Adrenal gland (tissue), 12 donors: ENCODE measurements around the gene CRYBA4. TPM values are rescaled to one million over a fixed set of nuclear protein-coding genes. Genes with fewer than 3 reads are reported as not detected.

Source experiments
- DNase-seq, 7 donors: peaks; one replicate each; pipeline ENCODE4 v3.0.0-alpha.2; 2019 to 2020
- H3K27ac ChIP-seq, 5 donors: fragments of 200-600 bp; sonication (generic) in 4 of 5; 1 replicate in 3 of 5; 2 replicates in 2 of 5; pipeline versions ENCODE4 v1.5.1 to v1.8.0; 2016 to 2020; ENCODE audit warnings: mild to moderate bottlenecking in 1 of 5
- H3K27me3 ChIP-seq: fragments of 200-600 bp; 2 replicates; pipeline ENCODE4 v1.8.0; 2021
- H3K36me3 ChIP-seq, 2 donors: fragments of 200-600 bp; replicated peaks in 1 of 2; 1 replicate in 1 of 2; 2 replicates in 1 of 2; pipeline versions ENCODE4 v1.5.1 to v1.8.0; 2018 to 2022
- H3K4me1 ChIP-seq, 2 donors: fragments of 200-600 bp; replicated peaks in 1 of 2; 1 replicate in 1 of 2; 2 replicates in 1 of 2; pipeline versions ENCODE4 v1.5.1 to v1.8.0; 2018 to 2021
- H3K4me3 ChIP-seq, 4 donors: fragments of 200-600 bp; sonication (generic) in 3 of 4; one replicate each; pipeline ENCODE4 v1.5.1; 2016 to 2018
- H3K9me3 ChIP-seq, 3 donors: fragments of 200-600 bp; sonication (generic) in 1 of 3; replicated peaks in 1 of 3; 1 replicate in 2 of 3; 2 replicates in 1 of 3; pipeline versions ENCODE4 v1.5.1 to v1.8.0; 2016 to 2021
- CTCF ChIP-seq, 6 experiments: fragments of 450-650 bp in 4 of 6; fragments of 200-600 bp in 2 of 6; sonication (generic) in 1 of 6; IDR thresholded peaks; 1 replicate in 5 of 6; 2 replicates in 1 of 6; pipeline versions ENCODE4 v1.5.1 to v1.8.0; 2016 to 2021; ENCODE audit warnings: antibody characterized with exemption in 6 of 6, mild to moderate bottlenecking in 2 of 6, moderate library complexity in 1 of 6
- POLR2A ChIP-seq, 2 donors: fragments of 450-650 bp; IDR thresholded peaks; one replicate each; pipeline ENCODE4 v1.6.1; 2017; ENCODE audit warnings: antibody characterized with exemption in 2 of 2, mild to moderate bottlenecking in 2 of 2, moderate library complexity in 1 of 2
- WGBS, 4 donors: extraction: QIAGEN DNeasy Blood & Tissue Kit in 2 of 4; methylation state at CpG; one replicate each; pipeline versions ENCODE4 v1.1.5 to v1.1.7; 2013 to 2017; 5-methylcytosine and 5-hydroxymethylcytosine counted together
- intact Hi-C, 2 donors: fragments of 100-400 bp; cut with DNase I; formaldehyde crosslinking; loops; one replicate each; pipeline versions ENCODE4 v1.14.1 to v1.15.0; 2022 to 2023
- polyA plus RNA-seq, 3 donors: library from polyadenylated mRNA; stranded (reverse); fragments of 200-250 nt in 2 of 3; fragments of 350-450 nt in 1 of 3; fragmentation: Illumina TruSeq in 1 of 3; extraction: RNeasy Lipid Tissue Mini Kit (QIAGEN cat#74804) in 1 of 3; gene quantifications; one replicate each; pipeline ENCODE4 v1.2.3, GENCODE V29; 2013 to 2014
- total RNA-seq, 9 donors: library from RNA; depleted of rRNA in 4 of 9; stranded (reverse); fragments of >200 nt in 4 of 9; fragments of 120-200 nt in 1 of 9; fragmentation: NEBNext Ultra II Directional in 1 of 9; extraction: Animal tissue kit (Norgen Biotek cat#: 25700) in 1 of 9; gene quantifications; one replicate each; pipeline versions ENCODE4 v1.1.0 to v1.2.4, GENCODE V29; 2013 to 2023
- donor health status: healthy with polysubstance abuse.
- donor health status: Bipolar disorder and iron deficiency.
- donor health status: DM: yes; HTN: yes; CAD: no.
- donor health status: DM: no; HTN: no; CAD: no.
- donor health status: DM: no; HTN: no; CAD: no.
- donor health status: DM: yes; HTN: yes; CAD: no.

CRYBA4 gene
- total and polyA plus RNA-seq, 12 donors: not detected

- WGBS, 4 donors: 62 to 74% (median 71%) methylated on average over 2 of the region's 2 CpGs
- no peak for DNase-seq
- H3K36me3 ChIP-seq: no peaks in the 10 kb centered on the region
- H3K9me3 ChIP-seq: no peaks in the 10 kb centered on the region
- no peak overlapping the region for H3K4me3 ChIP-seq
- TF ChIP-seq POLR2A (IDR thresholded peaks at IDR 0.05) (no peak), CTCF (IDR thresholded peaks at IDR 0.05) (no peak)
- H3K4me1 ChIP-seq: no peaks in the 10 kb centered on the region
- H3K27ac ChIP-seq: no peak overlapping the region
- intact Hi-C loops: no loop called here
- H3K27me3 ChIP-seq: peaks cover 9% of the 10 kb centered on the region
Measured at GRCh38 chr22:26616650-26617049, 5.1 kb upstream of the CRYBA4 start.

DNA sequence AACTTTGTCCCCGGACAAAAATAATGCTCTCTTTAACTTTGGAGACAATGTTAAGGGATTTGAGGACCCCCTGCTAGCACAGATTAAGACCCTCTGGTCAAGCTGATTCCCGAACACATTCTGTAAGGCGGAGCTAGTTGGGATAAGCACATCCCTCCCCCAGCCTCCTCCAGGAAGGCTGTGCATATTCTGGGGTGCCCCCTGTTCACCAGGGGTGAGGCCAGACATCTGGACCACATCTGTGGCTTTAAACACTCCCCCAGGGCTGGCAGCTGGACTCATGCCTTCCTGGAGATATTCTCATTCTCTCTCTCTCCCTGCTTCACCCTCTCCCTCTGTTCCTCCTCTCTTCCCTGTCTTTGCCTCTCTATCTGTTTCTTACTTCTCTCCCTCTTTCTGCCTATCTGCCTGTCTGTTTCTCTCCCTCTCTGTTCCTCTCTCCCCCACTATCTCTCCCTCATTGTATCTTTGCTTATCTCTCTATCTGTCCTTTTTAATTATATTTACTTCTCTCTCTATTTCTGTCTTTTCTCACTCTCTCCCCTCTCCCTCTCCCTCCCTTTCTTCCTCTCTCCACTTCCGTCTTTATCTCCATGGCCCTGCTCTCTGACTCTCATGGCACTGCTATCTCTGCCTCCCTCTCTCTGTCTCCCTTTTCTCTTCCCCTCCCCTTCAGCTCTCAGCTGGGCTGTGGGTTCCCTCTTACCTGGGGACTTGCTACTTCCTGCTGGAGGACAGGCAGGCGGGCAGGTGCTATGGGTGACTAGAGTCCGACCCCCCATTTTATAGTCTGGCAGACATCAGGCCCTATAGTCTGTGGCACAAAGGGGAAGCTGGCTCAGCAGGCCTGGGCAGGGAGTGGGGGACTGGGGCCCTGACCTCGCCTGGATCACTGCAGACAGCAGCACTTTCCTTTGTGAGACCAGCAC is 4.2 kb upstream of the CRYBA4 start, which contains the start of gene CRYBB1:
Gene CRYBB1, minus strand, starts transcription at position 757 of the 929 bp plus-strand sequence. CDS start 1,708 bp downstream, outside the sequence.
- DNase-seq: peak in 5 of 7 donors; percentile 24 to 50 (median 32)
- H3K4me3 ChIP-seq: no peak within 1 kb of the TSS
- peak within 1 kb of the TSS in 3 of 5 donors; percentile 2 to 69 (median 39) for H3K27ac ChIP-seq
- H3K4me1 ChIP-seq: no peaks in the 10 kb centered on the region
- TF ChIP-seq CTCF (IDR thresholded peaks at IDR 0.05): no peak
- H3K27me3 ChIP-seq: peaks cover 9% of the 10 kb centered on the region
- WGBS, 4 donors: 64 to 69% (median 65%) methylated on average over 6 to 7 of the region's 7 CpGs
- intact Hi-C loops: no loop called here
- H3K36me3 ChIP-seq: no peaks in the 10 kb centered on the region
- no peaks in the 10 kb centered on the region for H3K9me3 ChIP-seq

GRCh38 chr22:26618455-26618854 is 3.3 kb upstream of the CRYBA4 start:
- peak overlapping the region in 1 of 5 donors; percentile 2 for H3K27ac ChIP-seq
- H3K9me3 ChIP-seq: no peaks in the 10 kb centered on the region
- intact Hi-C loops: no loop called here
- DNase-seq: no peak
- no peak overlapping the region for H3K4me3 ChIP-seq
- H3K36me3 ChIP-seq: no peaks in the 10 kb centered on the region
- no peak for TF ChIP-seq CTCF (IDR thresholded peaks at IDR 0.05)
- no peak for TF ChIP-seq POLR2A (IDR thresholded peaks at IDR 0.05)
- no peaks in the 10 kb centered on the region for H3K4me1 ChIP-seq
- 78 to 87% (median 84%) methylated on average over 7 to 8 of the region's 8 CpGs for WGBS, 4 donors
- peaks cover 9% of the 10 kb centered on the region for H3K27me3 ChIP-seq

GRCh38 chr22:26619510-26619909 is 2.3 kb upstream of the CRYBA4 start:
- WGBS, 4 donors: 43 to 52% (median 49%) methylated on average over 2 to 6 of the region's 6 CpGs
- H3K4me1 ChIP-seq: no peaks in the 10 kb centered on the region
- no peaks in the 10 kb centered on the region for H3K36me3 ChIP-seq
- DNase-seq: peak in 1 of 7 donors; percentile 23
- intact Hi-C loops: no loop called here
- TF ChIP-seq CTCF (IDR thresholded peaks at IDR 0.05): no peak
- TF ChIP-seq POLR2A (IDR thresholded peaks at IDR 0.05): no peak
- no peak overlapping the region for H3K4me3 ChIP-seq
- no peaks in the 10 kb centered on the region for H3K9me3 ChIP-seq
- no peak overlapping the region for H3K27ac ChIP-seq
- H3K27me3 ChIP-seq: peaks cover 9% of the 10 kb centered on the region
